ENCODE results near the gene AGPAT3.

Gene AGPAT3

GRCh38 chr21:44003307-44003966, 138.4 kb downstream of the AGPAT3 start:
- Histone ChIP-seq H3K36me3 (ENCODE audit: control insufficient read depth, low read length) (no peaks in the 10 kb centered on the region), H4K20me1 (ENCODE audit: control insufficient read depth, insufficient read depth, low read depth, low read length) (no peaks in the 10 kb centered on the region), H3K4me3 (ENCODE audit: low read length) (no peak overlapping the region), H3K4me2 (ENCODE audit: low read length) (no peak overlapping the region), H3K9me3 (ENCODE audit: control insufficient read depth, insufficient read depth, low read length) (no peaks in the 10 kb centered on the region), H3K9me2 (replicated peaks; ENCODE audit: control insufficient read depth, low read length) (no peaks in the 10 kb centered on the region), H3K27ac (ENCODE audit: low read depth, low read length) (no peak overlapping the region), H3K4me1 (ENCODE audit: control insufficient read depth, low read length) (no peaks in the 10 kb centered on the region), H3K79me2 (ENCODE audit: control insufficient read depth, low read length) (no peaks in the 10 kb centered on the region), H3K27me3 (ENCODE audit: control insufficient read depth, low read length) (no peaks in the 10 kb centered on the region), H3F3A (ENCODE audit: control insufficient read depth, insufficient read depth) (no peaks in the 10 kb centered on the region)
- TF ChIP-seq EZH2phosphoT487 (IDR thresholded peaks at IDR 0.05; ENCODE audit: borderline replicate concordance, low read length), result no peak
- TF ChIP-seq CTCF (IDR thresholded peaks at IDR 0.05; ENCODE audit: low read depth, low read length, poor library complexity, severe bottlenecking), result no peak

- H3K4me3 ChIP-seq (ENCODE audit: low read length), result no peak overlapping the region
- H3K4me1 ChIP-seq (ENCODE audit: control insufficient read depth, low read length), result no peaks in the 10 kb centered on the region
- no peaks in the 10 kb centered on the region for H3K9me3 ChIP-seq (ENCODE audit: control insufficient read depth, insufficient read depth, low read length)
- no peaks in the 10 kb centered on the region for H3K9me2 ChIP-seq (replicated peaks; ENCODE audit: control insufficient read depth, low read length)
- H4K20me1 ChIP-seq (ENCODE audit: control insufficient read depth, insufficient read depth, low read depth, low read length), result no peaks in the 10 kb centered on the region
- H3K79me2 ChIP-seq (ENCODE audit: control insufficient read depth, low read length), result no peaks in the 10 kb centered on the region
- TF ChIP-seq EZH2phosphoT487 (IDR thresholded peaks at IDR 0.05; ENCODE audit: borderline replicate concordance, low read length) (no peak), CTCF (IDR thresholded peaks at IDR 0.05; ENCODE audit: low read depth, low read length, poor library complexity, severe bottlenecking) (no peak)
- H3K27ac ChIP-seq (ENCODE audit: low read depth, low read length), result no peak overlapping the region
- H3K4me2 ChIP-seq (ENCODE audit: low read length), result no peak overlapping the region
- H3K27me3 ChIP-seq (ENCODE audit: control insufficient read depth, low read length), result no peaks in the 10 kb centered on the region
- 0 out of 2 replicates have a peak, but pooled peaks cover 1% of the 10 kb centered on the region for H3K36me3 ChIP-seq (ENCODE audit: control insufficient read depth, low read length)
- H3F3A ChIP-seq (ENCODE audit: control insufficient read depth, insufficient read depth), result no peaks in the 10 kb centered on the region
These were observed 140.0 kb downstream of the AGPAT3 start for GRCh38 chr21:44005071-44005470.

GRCh38 chr21:44005593-44005992, 140.6 kb downstream of the AGPAT3 start:
- Histone ChIP-seq H3K4me1 (ENCODE audit: control insufficient read depth, low read length) (no peaks in the 10 kb centered on the region), H3K27ac (ENCODE audit: low read depth, low read length) (no peak overlapping the region), H3K4me3 (ENCODE audit: low read length) (no peak overlapping the region), H3K79me2 (ENCODE audit: control insufficient read depth, low read length) (no peaks in the 10 kb centered on the region), H3F3A (ENCODE audit: control insufficient read depth, insufficient read depth) (no peaks in the 10 kb centered on the region), H4K20me1 (ENCODE audit: control insufficient read depth, insufficient read depth, low read depth, low read length) (no peaks in the 10 kb centered on the region), H3K36me3 (ENCODE audit: control insufficient read depth, low read length) (0 out of 2 replicates have a peak, but pooled peaks cover 3% of the 10 kb centered on the region), H3K27me3 (ENCODE audit: control insufficient read depth, low read length) (no peaks in the 10 kb centered on the region), H3K9me3 (ENCODE audit: control insufficient read depth, insufficient read depth, low read length) (no peaks in the 10 kb centered on the region), H3K9me2 (replicated peaks; ENCODE audit: control insufficient read depth, low read length) (no peaks in the 10 kb centered on the region), H3K4me2 (ENCODE audit: low read length) (no peak overlapping the region)
- TF ChIP-seq EZH2phosphoT487 (IDR thresholded peaks at IDR 0.05; ENCODE audit: borderline replicate concordance, low read length), result no peak
- TF ChIP-seq CTCF (IDR thresholded peaks at IDR 0.05; ENCODE audit: low read depth, low read length, poor library complexity, severe bottlenecking), result no peak
